SK-N-MC (cell line): ENCODE results near the gene VSTM2B.

ENCODE experiments used
- DNase-seq: peaks from one replicate; pipeline ENCODE4 v3.0.0-alpha.2; 2011; ENCODE audit warnings: low read depth, low spot score
- H3K27ac ChIP-seq: fragments of 200-600 bp; sonication (generic); 2 replicates; pipeline ENCODE4 v1.5.1; 2016; ENCODE audit warnings: mixed run types
- H3K36me3 ChIP-seq: fragments of 200-600 bp; sonication (generic); 2 replicates; pipeline ENCODE4 v1.6.1; 2017; ENCODE audit warnings: antibody characterized with exemption, low read length, mixed read lengths; ENCODE audit not compliant: insufficient read depth
- H3K4me3 ChIP-seq: fragments of 200-600 bp; sonication (generic); 2 replicates; pipeline ENCODE4 v1.5.1; 2016
- H3K9ac ChIP-seq: fragments of 200-600 bp; sonication (generic); 2 replicates; pipeline ENCODE4 v1.8.0; 2017; ENCODE audit warnings: mixed run types, mixed read lengths; ENCODE audit not compliant: insufficient read length
- H3K9me3 ChIP-seq: fragments of 200-600 bp; sonication (generic); 2 replicates; pipeline ENCODE4 v1.6.1; 2017; ENCODE audit warnings: low read depth, mild to moderate bottlenecking, antibody characterized with exemption, low read length, moderate library complexity, mixed read lengths
- EZH2 ChIP-seq: fragments of 200-600 bp; sonication (generic); IDR thresholded peaks from one replicate; pipeline ENCODE4 v1.6.1; 2017; ENCODE audit warnings: antibody characterized with exemption
- FOXP2 ChIP-seq: optimal IDR thresholded peaks from 2 replicates; pipeline ENCODE3; 2011; ENCODE audit warnings: mild to moderate bottlenecking, moderate library complexity; ENCODE audit not compliant: insufficient read depth; ENCODE audit errors: extremely low read length, control extremely low read depth
- POLR2AphosphoS5 ChIP-seq: IDR thresholded peaks from 2 replicates; pipeline ENCODE4 v1.6.1; 2012; ENCODE audit warnings: mild to moderate bottlenecking, low read depth, low read length, borderline replicate concordance

The VSTM2B gene

GRCh38 chr19:29529646-29530539 lies 4.1 kb downstream of the VSTM2B start:
- H3K4me3 ChIP-seq: no peak overlapping the region
- H3K36me3 ChIP-seq: no peaks in the 10 kb centered on the region
- no peak for DNase-seq
- no peaks in the 10 kb centered on the region for H3K9me3 ChIP-seq
- no peak overlapping the region for H3K9ac ChIP-seq
- TF ChIP-seq POLR2AphosphoS5 (no peak), FOXP2 (no peak), EZH2 (no peak)
- no peak overlapping the region for H3K27ac ChIP-seq

- no peaks in the 10 kb centered on the region for H3K36me3 ChIP-seq
- H3K9me3 ChIP-seq: no peaks in the 10 kb centered on the region
- TF ChIP-seq EZH2 (no peak), FOXP2 (no peak), POLR2AphosphoS5 (no peak)
- no peak overlapping the region for H3K4me3 ChIP-seq
- H3K9ac ChIP-seq: no peak overlapping the region
- no peak for DNase-seq
- no peak overlapping the region for H3K27ac ChIP-seq
These were observed 5.0 kb downstream of the VSTM2B start for GRCh38 chr19:29530540-29531457.

- H3K9ac ChIP-seq: no peak overlapping the region
- no peaks in the 10 kb centered on the region for H3K36me3 ChIP-seq
- no peak for DNase-seq
- TF ChIP-seq POLR2AphosphoS5: no peak
- no peak for TF ChIP-seq FOXP2
- TF ChIP-seq EZH2: no peak
- H3K27ac ChIP-seq: no peak overlapping the region
- no peak overlapping the region for H3K4me3 ChIP-seq
- no peaks in the 10 kb centered on the region for H3K9me3 ChIP-seq
These were observed 5.7 kb downstream of the VSTM2B start for GRCh38 chr19:29531458-29532025.

DNA sequence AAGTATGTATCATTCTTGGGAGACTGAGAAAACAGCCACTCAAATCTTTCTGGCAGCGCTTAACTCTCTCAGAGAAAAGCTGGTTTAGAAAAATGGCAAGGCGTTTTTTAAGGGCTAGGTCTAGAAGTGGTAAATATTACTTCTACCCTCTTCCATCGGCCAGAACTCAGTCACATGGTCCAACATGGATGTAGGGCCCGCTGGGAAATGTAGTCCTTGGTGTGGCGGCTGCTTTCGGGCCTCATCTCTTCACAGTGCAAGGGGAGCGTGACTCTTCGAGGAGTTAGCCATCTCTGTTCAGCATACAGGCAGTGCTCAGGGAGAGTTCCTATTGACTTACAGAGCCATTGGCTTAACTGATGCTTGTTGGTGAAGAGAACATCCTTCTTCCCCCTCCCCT lies 6.3 kb downstream of the VSTM2B start:
- Histone ChIP-seq H3K4me3 (no peak overlapping the region), H3K36me3 (no peaks in the 10 kb centered on the region), H3K27ac (no peak overlapping the region), H3K9ac (no peak overlapping the region), H3K9me3 (no peaks in the 10 kb centered on the region)
- no peak for DNase-seq
- TF ChIP-seq FOXP2 (no peak), EZH2 (no peak), POLR2AphosphoS5 (no peak)

DNA sequence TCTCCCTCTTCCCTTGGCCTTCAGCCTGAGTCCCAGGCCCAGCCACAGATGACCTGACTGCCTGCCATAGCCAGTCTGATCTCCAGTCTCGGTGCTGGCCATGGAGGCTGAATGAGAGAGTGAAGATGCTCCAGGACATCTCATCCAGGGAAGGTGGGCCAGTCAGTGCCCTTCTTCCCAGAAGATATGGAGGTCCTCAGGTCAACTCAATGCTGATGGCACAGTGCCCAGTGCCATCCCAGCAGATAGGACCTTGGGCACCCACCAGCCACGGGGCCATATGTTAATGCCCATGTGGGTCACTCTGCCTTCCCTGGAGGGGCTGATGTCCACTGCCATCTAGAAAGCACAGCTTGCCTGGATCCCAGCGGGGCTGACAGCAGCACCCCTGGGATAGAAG lies 7.2 kb downstream of the VSTM2B start:
- no peak overlapping the region for H3K4me3 ChIP-seq
- TF ChIP-seq FOXP2 (no peak), EZH2 (no peak), POLR2AphosphoS5 (no peak)
- no peak overlapping the region for H3K9ac ChIP-seq
- no peaks in the 10 kb centered on the region for H3K36me3 ChIP-seq
- no peak for DNase-seq
- H3K27ac ChIP-seq: no peak overlapping the region
- H3K9me3 ChIP-seq: no peaks in the 10 kb centered on the region

DNA sequence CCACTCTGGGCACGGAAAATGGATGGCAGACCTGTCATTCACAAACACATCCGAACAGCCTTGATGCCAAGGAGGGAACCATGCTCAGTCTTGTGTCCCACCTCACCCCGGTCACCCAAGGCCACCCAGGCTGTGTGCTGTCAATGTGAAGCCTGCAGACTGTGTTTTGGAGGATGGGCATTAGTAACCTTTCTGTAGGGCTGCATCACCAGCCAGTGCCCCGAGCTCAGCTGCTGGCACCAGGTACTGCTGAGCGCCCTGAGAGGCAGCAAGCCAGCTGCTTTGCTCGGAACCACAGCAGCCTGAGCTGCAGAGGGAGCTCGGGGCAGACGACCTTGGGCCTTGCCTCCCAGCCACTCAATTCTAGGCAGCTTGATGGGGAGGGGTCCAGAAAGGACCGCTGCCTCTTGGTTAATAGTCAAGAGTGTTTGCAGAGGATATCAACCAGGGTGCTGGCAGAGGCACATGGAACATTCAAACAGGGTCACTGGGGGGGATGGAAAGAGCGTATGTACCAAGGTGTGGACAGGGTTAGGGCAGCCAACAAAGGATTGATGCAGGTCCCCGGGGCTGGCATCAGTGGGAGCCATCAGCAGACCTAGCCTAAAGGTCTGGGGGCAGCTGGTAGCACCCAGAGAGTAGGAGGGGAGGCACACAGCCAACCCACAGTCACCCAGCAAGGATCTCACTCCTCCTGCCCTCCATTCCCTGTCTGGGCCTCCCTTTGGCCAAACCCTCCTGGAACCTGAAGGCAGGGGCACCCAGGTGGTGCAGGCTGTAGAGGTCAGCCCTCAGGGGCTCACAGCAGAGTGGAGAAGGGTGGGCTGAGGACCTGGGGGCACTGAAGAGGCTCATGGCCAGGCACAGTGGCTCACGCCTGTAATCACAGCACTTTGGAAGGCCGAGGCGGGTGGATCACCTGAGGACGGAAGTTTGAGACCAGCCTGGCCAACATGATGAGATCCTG lies 8.1 kb downstream of the VSTM2B start:
- DNase-seq: no peak
- H3K9ac ChIP-seq: no peak overlapping the region
- no peaks in the 10 kb centered on the region for H3K36me3 ChIP-seq
- H3K27ac ChIP-seq: no peak overlapping the region
- no peak overlapping the region for H3K4me3 ChIP-seq
- TF ChIP-seq EZH2: no peak
- no peak for TF ChIP-seq POLR2AphosphoS5
- no peak for TF ChIP-seq FOXP2
- no peaks in the 10 kb centered on the region for H3K9me3 ChIP-seq

DNA sequence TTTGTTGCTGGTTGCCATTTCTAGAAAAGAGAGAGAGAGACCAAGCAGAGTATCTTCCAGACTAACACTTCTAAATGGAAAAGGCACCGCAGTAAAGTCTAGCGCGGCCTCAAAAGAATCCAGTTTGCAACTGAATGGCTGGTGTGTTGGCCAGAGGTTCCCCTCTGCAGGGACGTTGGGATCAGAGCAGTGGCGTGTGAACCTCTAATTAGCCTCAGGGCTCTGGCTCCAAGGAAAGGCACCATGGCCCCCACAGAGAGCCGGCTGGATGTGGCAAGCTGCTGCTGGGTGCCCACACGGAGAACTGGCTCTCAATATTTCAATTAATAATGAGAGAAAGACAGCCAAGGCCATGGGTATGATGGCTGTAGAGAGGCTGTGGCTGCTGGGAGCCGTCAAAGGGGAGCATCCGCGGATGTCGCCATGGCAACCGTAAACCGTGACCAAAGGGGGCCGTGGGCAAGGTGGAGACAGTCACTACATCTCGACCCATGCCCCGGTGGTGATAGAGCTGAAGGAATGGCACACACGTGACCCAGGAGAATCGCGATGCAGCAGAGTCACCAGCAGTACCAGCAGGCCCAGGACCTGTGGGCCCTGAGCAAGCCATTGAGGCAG lies 9.5 kb downstream of the VSTM2B start:
- no peak overlapping the region for H3K4me3 ChIP-seq
- no peaks in the 10 kb centered on the region for H3K36me3 ChIP-seq
- no peak overlapping the region for H3K9ac ChIP-seq
- DNase-seq: no peak
- H3K9me3 ChIP-seq: no peaks in the 10 kb centered on the region
- no peak overlapping the region for H3K27ac ChIP-seq
- TF ChIP-seq FOXP2 (no peak), POLR2AphosphoS5 (no peak), EZH2 (no peak)
